ENCODE results near the gene GLYATL3. TPM values are rescaled to one million over a fixed set of nuclear protein-coding genes. Genes with fewer than 3 reads are reported as not detected.
A peak's percentile ranks its signal among the peaks of the same experiment; 100 is the strongest.

Gene GLYATL3
- total RNA-seq, 2 donors from 2014 or later: not detected

GRCh38 chr6:49526598-49526997 is 26.9 kb downstream of the GLYATL3 start:
- Histone ChIP-seq H3K27me3 (no peaks in the 10 kb centered on the region), H3K9me3 (no peaks in the 10 kb centered on the region), H3K36me3 (no peaks in the 10 kb centered on the region), H3K4me1 (no peaks in the 10 kb centered on the region), H3K4me3 (no peak overlapping the region), H3K27ac (no peak overlapping the region)
- TF ChIP-seq CTCF (IDR thresholded peaks at IDR 0.05): no peak
- DNase-seq (ENCODE audit: low spot score): no peak

DNA sequence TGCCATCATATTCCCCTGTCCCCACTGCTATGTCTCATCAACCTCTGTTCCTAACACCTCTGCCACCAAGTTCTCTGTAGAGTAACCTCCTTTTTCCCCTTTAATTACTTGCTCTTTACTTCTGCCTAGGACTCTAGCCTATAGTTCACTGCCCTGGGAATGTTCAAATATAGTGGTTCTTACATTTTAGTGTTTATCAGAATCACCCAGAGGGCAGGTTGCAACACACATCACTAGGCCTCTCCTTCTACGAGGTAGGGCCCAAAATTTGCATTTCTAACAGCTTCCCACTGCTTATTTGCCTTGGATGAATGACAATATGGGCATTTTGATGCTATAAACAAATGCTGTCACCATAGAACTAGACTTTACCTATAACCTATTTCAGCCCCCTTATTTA is 27.6 kb downstream of the GLYATL3 start:
- Histone ChIP-seq H3K9me3 (no peaks in the 10 kb centered on the region), H3K36me3 (no peaks in the 10 kb centered on the region), H3K4me3 (no peak overlapping the region), H3K27ac (no peak overlapping the region), H3K4me1 (no peaks in the 10 kb centered on the region), H3K27me3 (no peaks in the 10 kb centered on the region)
- TF ChIP-seq CTCF (IDR thresholded peaks at IDR 0.05): no peak
- no peak for DNase-seq (ENCODE audit: low spot score)

DNA sequence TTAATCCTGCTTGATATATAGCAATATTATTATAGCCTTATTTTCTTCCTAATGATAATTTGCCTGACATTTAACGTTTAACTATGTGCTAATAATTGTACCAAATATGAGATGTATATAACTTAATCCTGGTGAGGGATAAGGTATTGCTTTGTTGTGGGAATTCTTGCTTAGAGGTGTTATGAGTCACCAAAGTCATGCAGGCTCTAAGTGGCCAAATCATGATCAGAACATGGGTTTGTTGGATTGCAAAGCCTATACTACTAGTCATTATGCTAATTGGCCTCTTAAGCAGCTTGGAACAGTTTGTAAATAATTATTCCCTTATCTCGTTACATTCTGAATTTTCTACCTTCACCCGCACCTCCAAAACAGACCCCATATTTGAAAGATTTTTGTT is 28.8 kb downstream of the GLYATL3 start:
- Histone ChIP-seq H3K27me3 (no peaks in the 10 kb centered on the region), H3K36me3 (no peaks in the 10 kb centered on the region), H3K9me3 (no peaks in the 10 kb centered on the region), H3K27ac (no peak overlapping the region), H3K4me1 (no peaks in the 10 kb centered on the region), H3K4me3 (no peak overlapping the region)
- no peak for TF ChIP-seq CTCF (IDR thresholded peaks at IDR 0.05)
- DNase-seq (ENCODE audit: low spot score): no peak

DNA sequence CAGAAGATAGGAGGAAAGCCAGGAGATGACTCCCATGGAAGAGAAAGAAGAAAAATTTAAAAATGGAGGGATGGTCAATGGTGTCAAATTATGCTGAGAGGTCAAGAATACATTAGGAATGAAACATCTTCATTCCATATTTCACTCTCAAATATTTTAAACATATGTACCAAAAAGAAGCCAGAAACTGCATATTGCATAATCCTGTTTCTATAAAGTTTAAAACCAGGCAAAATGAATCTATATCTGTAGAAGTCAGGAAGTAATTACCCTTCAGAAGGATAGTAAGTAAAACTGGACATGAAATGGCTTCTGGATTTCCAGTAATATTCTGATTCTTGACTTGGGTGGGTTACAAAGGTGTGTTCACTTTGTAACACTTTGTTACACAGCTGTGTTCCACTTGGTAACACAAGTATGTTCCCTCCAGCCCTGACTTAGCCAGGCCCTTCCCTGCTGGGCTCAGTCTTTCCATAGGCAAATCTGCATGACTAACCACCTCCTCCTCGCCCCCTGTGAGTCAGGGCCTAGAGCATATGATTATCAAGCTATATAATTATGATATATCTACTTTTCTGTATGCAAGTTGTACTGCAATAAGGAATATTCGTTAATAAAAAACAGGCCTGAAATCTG is 30.5 kb downstream of the GLYATL3 start:
- DNase-seq (ENCODE audit: low spot score): no peak
- Histone ChIP-seq H3K36me3 (no peaks in the 10 kb centered on the region), H3K4me3 (no peak overlapping the region), H3K27me3 (no peaks in the 10 kb centered on the region), H3K9me3 (no peaks in the 10 kb centered on the region), H3K4me1 (no peaks in the 10 kb centered on the region), H3K27ac (no peak overlapping the region)
- no peak for TF ChIP-seq CTCF (IDR thresholded peaks at IDR 0.05)

DNA sequence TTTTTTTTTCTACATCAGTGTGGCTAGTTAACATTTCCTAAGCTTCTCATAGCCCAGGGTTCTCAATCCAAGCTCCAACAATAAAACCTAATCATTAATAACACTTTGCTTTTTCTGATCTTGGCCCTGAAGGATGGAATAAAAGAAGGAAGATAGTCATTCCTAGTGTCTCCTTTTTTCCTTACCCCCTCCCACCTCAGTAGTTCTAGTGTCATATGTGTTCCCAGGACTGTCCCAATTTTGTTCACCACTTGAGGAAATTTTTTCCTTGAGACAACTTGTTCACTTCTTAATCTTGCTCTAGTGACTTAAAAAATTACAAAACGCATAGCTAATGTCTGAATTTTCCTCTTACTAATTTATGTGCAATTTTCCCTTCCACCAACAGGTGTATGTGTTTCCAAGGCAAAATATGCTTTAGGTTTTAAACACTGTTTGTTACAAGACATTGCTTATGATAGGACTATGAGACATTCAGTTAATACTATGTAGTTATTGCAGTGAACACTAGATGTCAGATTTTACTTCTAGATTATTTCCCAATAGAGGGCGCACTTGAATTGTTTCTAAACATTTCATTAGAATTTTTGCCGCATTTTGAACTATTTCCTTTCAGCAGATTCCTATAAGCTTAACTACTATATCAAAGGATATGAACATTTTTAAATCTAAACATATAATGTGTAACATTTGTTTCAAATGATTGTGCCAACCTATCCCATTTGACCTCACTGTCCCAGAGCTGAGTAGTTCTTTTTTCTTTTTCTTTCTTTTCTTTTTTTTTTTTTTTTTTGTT is 32.2 kb downstream of the GLYATL3 start:
- H3K4me1 ChIP-seq: no peaks in the 10 kb centered on the region
- no peaks in the 10 kb centered on the region for H3K27me3 ChIP-seq
- DNase-seq (ENCODE audit: low spot score): no peak
- H3K27ac ChIP-seq: no peak overlapping the region
- peak; percentile 49 to 82 for TF ChIP-seq CTCF (IDR thresholded peaks at IDR 0.05)
- H3K9me3 ChIP-seq: no peaks in the 10 kb centered on the region
- no peak overlapping the region for H3K4me3 ChIP-seq
- no peaks in the 10 kb centered on the region for H3K36me3 ChIP-seq
